Stimulated activated CD8-positive, alpha-beta memory T cell treated with anti-CD3 and anti-CD28 coated beads, Interleukin-12 subunit alpha, Interleukin-12 subunit beta, amount 100 ng/mL, for 4 hours (primary cell): ENCODE results near the gene RAD54L.
"Not testable (repeated sequence)": the region's sequence is repeated elsewhere in the genome, so short reads cannot be mapped to it uniquely, and the experiment has no call there.

Experiments
- DNase-seq: peaks from one replicate; pipeline ENCODE4 v3.0.0-alpha.2; 2020; ENCODE audit warnings: low read depth

Gene RAD54L

GRCh38 chr1:46247436-46248121 lies at the start of gene RAD54L:
Gene RAD54L, plus strand, starts transcription at chr1:46247763. Its CDS starts 643 bp downstream, at chr1:46248406.
- peak; percentile 89 for DNase-seq

- DNase-seq, result peak; percentile 71
Measured at GRCh38 chr1:46197964-46198811, 49.4 kb upstream of the RAD54L start, which contains the start of gene POMGNT1. Gene POMGNT1, minus strand, starts transcription at chr1:46198434. Its CDS starts 613 bp downstream, at chr1:46197821.

GRCh38 chr1:46199233-46199749 lies 48.3 kb upstream of the RAD54L start:
- no peak for DNase-seq

GRCh38 chr1:46203738-46204405 lies 43.7 kb upstream of the RAD54L start:
- DNase-seq, result no peak

GRCh38 chr1:46204406-46204742 lies 43.2 kb upstream of the RAD54L start:
- no peak for DNase-seq

- no peak for DNase-seq
Measured at GRCh38 chr1:46205141-46205540, 42.4 kb upstream of the RAD54L start.

- DNase-seq, result no peak
Measured at GRCh38 chr1:46205791-46206190, 41.8 kb upstream of the RAD54L start.

- DNase-seq, result no peak
Measured at GRCh38 chr1:46206399-46206798, 41.2 kb upstream of the RAD54L start.

GRCh38 chr1:46210561-46210960 lies 37.0 kb upstream of the RAD54L start:
- no peak for DNase-seq

GRCh38 chr1:46211051-46211450 lies 36.5 kb upstream of the RAD54L start:
- no peak for DNase-seq

GRCh38 chr1:46215504-46215903 lies 32.1 kb upstream of the RAD54L start:
- DNase-seq, result no peak

- no peak for DNase-seq
Measured at GRCh38 chr1:46218443-46218842, 29.1 kb upstream of the RAD54L start.

GRCh38 chr1:46219551-46220520 lies 27.7 kb upstream of the RAD54L start:
- no peak for DNase-seq

GRCh38 chr1:46220808-46221207 lies 26.8 kb upstream of the RAD54L start:
- DNase-seq, result no peak

GRCh38 chr1:46221749-46222148 lies 25.8 kb upstream of the RAD54L start:
- no peak for DNase-seq

GRCh38 chr1:46223055-46223454 lies 24.5 kb upstream of the RAD54L start:
- DNase-seq, result not testable (repeated sequence)

GRCh38 chr1:46223472-46223943 lies 24.1 kb upstream of the RAD54L start:
- peak; percentile 17 for DNase-seq

- no peak for DNase-seq
Measured at GRCh38 chr1:46224966-46225365, 22.6 kb upstream of the RAD54L start.

- not testable (repeated sequence) for DNase-seq
Measured at GRCh38 chr1:46231231-46231630, 16.3 kb upstream of the RAD54L start.

- no peak for DNase-seq
Measured at GRCh38 chr1:46236882-46237281, 10.7 kb upstream of the RAD54L start.

- not testable (repeated sequence) for DNase-seq
Measured at GRCh38 chr1:46238865-46239264, 8.7 kb upstream of the RAD54L start.
